Body of pancreas (tissue), 4 donors: Measurements from ENCODE around the gene BARX2. TPM values are rescaled to one million over a fixed set of nuclear protein-coding genes. Genes with fewer than 3 reads are reported as not detected.

Source experiments
- ATAC-seq: fragments of 150-250 bp; one replicate; pipeline ENCODE4 v1.9.1; 2016
- DNase-seq, 4 donors: peaks; one replicate each; pipeline ENCODE4 v3.0.0-alpha.2; 2019
- H3K27ac ChIP-seq, 4 donors: fragments of 200-600 bp; sonication (generic); 1 replicate in 3 of 4; 2 replicates in 1 of 4; pipeline versions ENCODE4 v1.5.1 to v1.6.1; 2016 to 2019; ENCODE audit warnings: mild to moderate bottlenecking in 1 of 4, mixed read lengths in 1 of 4, moderate library complexity in 1 of 4
- H3K27me3 ChIP-seq, 2 donors: fragments of 200-600 bp; sonication (generic); one replicate each; pipeline ENCODE4 v1.6.0; 2016; ENCODE audit warnings: mild to moderate bottlenecking in 1 of 2
- H3K36me3 ChIP-seq, 2 donors: fragments of 200-600 bp; sonication (generic); replicated peaks in 1 of 2; 2 replicates each; pipeline ENCODE4 v1.5.1; 2016; ENCODE audit warnings: low read depth in 2 of 2; ENCODE audit not compliant: insufficient read depth in 1 of 2
- H3K4me1 ChIP-seq: fragments of 200-600 bp; sonication (generic); one replicate; pipeline ENCODE4 v1.6.0; 2016
- H3K4me3 ChIP-seq, 2 donors: fragments of 200-600 bp; sonication (generic); 1 replicate in 1 of 2; 2 replicates in 1 of 2; pipeline ENCODE4 v1.5.1; 2016 to 2019
- H3K9me3 ChIP-seq, 3 donors: fragments of 200-600 bp; sonication (generic); 1 replicate in 2 of 3; 2 replicates in 1 of 3; pipeline ENCODE4 v1.5.1; 2016
- POLR2A ChIP-seq, 3 donors: fragments of 450-650 bp; IDR thresholded peaks; one replicate each; pipeline ENCODE4 v1.6.1; 2016; ENCODE audit warnings: antibody characterized with exemption in 3 of 3, mild to moderate bottlenecking in 2 of 3
- WGBS, 2 donors: methylation state at CpG; one replicate each; pipeline ENCODE4 v1.1.5; 2017; 5-methylcytosine and 5-hydroxymethylcytosine counted together
- intact Hi-C: fragments of 100-400 bp; cut with DNase I; formaldehyde crosslinking; loops from one replicate; pipeline ENCODE4 v1.15.1; 2023
- total RNA-seq, 2 donors: library from RNA; depleted of rRNA; stranded (reverse); fragments of >200 nt; gene quantifications; one replicate each; pipeline ENCODE4 v1.1.0, GENCODE V29; 2016
- TF ChIP-seq, protein P1 (sequence below), 7 experiments: fragments of 450-650 bp in 4 of 7; fragments of 200-600 bp in 3 of 7; sonication (generic) in 3 of 7; IDR thresholded peaks; one replicate each; pipeline ENCODE4 v1.5.1; 2016 to 2019; ENCODE audit warnings: antibody characterized with exemption in 7 of 7

Gene BARX2
- total RNA-seq, 2 donors from 2014 or later: 1.8 to 6.6 TPM

DNA sequence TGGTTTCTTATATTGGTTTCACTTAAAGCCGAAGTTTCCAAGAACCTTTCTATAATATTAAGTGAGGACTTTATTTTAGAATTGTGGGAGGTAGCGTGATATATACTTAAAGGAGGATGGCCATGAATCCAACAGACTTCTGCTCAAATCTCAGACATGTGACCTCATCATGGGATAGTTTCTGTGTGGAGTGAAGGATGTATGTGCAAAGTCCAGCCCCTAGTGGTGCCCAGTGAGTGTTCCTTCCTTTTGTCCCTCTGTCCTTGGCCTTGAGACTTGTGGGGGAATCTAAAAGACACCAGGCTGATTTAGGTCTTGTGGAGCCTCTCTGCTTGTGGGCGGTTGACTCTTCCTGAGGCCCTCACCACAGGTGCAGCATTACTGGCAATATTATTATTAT lies 43.7 kb downstream of the BARX2 start:
- Histone ChIP-seq H3K4me3 (no peak overlapping the region), H3K27me3 (no peaks in the 10 kb centered on the region), H3K4me1 (peaks cover 6% of the 10 kb centered on the region), H3K27ac (peak overlapping the region in 2 of 4 donors; percentile 13 to 58), H3K9me3 (no peaks in the 10 kb centered on the region), H3K36me3 (no peaks in the 10 kb centered on the region)
- ATAC-seq (no peak), DNase-seq (no peak)
- WGBS, 2 donors: 90 to 94% methylated on average over 3 of the region's 3 CpGs
- intact Hi-C loops: no loop called here
- TF ChIP-seq, protein P1, sequence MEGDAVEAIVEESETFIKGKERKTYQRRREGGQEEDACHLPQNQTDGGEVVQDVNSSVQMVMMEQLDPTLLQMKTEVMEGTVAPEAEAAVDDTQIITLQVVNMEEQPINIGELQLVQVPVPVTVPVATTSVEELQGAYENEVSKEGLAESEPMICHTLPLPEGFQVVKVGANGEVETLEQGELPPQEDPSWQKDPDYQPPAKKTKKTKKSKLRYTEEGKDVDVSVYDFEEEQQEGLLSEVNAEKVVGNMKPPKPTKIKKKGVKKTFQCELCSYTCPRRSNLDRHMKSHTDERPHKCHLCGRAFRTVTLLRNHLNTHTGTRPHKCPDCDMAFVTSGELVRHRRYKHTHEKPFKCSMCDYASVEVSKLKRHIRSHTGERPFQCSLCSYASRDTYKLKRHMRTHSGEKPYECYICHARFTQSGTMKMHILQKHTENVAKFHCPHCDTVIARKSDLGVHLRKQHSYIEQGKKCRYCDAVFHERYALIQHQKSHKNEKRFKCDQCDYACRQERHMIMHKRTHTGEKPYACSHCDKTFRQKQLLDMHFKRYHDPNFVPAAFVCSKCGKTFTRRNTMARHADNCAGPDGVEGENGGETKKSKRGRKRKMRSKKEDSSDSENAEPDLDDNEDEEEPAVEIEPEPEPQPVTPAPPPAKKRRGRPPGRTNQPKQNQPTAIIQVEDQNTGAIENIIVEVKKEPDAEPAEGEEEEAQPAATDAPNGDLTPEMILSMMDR (IDR thresholded peaks at IDR 0.05): no peak
- no peak for TF ChIP-seq POLR2A (IDR thresholded peaks at IDR 0.05)

DNA sequence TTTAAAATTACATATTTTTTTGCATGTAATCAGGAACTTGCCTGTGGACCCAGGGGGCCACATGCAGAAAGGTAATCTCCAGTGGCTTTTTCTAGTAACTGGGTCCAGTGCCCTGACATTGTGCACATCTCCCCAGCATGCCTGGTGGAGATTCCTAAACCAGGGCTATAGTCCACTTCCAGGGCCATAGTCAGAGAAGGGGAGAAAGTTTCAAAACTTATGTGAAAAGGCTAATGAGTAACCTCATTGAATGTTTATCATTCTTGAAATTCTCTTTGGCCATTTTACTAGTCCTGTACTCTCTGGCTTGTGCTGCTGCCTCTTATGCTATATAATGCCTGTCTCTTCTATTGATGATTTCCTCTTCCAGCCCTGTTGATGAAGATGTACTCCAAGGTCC lies 47.8 kb downstream of the BARX2 start:
- H3K36me3 ChIP-seq: no peaks in the 10 kb centered on the region
- H3K9me3 ChIP-seq: no peaks in the 10 kb centered on the region
- no peak for TF ChIP-seq POLR2A (IDR thresholded peaks at IDR 0.05)
- H3K27ac ChIP-seq: no peak overlapping the region
- no peaks in the 10 kb centered on the region for H3K27me3 ChIP-seq
- DNase-seq: no peak
- H3K4me3 ChIP-seq: no peak overlapping the region
- no peak for ATAC-seq
- H3K4me1 ChIP-seq: peaks cover 6% of the 10 kb centered on the region
- intact Hi-C loops: no loop called here

DNA sequence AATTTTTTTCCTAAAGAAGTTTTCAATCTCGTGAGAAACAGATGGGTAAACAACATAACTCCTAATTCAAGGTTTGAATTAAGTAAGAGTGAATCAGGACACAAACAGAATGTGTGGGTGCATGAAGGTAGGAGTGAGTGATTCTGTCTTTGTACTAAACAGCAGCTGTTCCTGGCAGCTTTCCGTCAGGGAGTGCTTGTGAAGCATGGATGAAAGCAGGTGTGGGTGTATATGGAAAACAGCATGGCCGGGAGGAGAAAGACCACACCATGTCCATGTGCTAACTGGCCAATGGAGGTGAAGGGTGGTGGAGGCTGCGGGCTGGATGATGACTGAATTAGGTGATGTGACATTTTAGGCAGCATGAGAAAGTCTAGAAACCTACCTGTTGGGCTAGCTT lies 49.6 kb downstream of the BARX2 start:
- 66 to 72% methylated on average over 4 of the region's 4 CpGs for WGBS, 2 donors
- intact Hi-C loops: no loop called here
- Histone ChIP-seq H3K4me1 (no peaks in the 10 kb centered on the region), H3K36me3 (no peaks in the 10 kb centered on the region), H3K9me3 (no peaks in the 10 kb centered on the region), H3K27ac (peak overlapping the region in 1 of 4 donors; percentile 30), H3K27me3 (no peaks in the 10 kb centered on the region), H3K4me3 (no peak overlapping the region)
- ATAC-seq (no peak), DNase-seq (no peak)
- TF ChIP-seq, protein P1 (IDR thresholded peaks at IDR 0.05): no peak
- no peak for TF ChIP-seq POLR2A (IDR thresholded peaks at IDR 0.05)

GRCh38 chr11:129426038-129426437 lies 50.4 kb downstream of the BARX2 start:
- TF ChIP-seq POLR2A (IDR thresholded peaks at IDR 0.05): no peak
- TF ChIP-seq, protein P1 (IDR thresholded peaks at IDR 0.05): no peak
- 93 to 94% methylated on average over 3 of the region's 3 CpGs for WGBS, 2 donors
- intact Hi-C loops: no loop called here
- ATAC-seq: no peak
- no peaks in the 10 kb centered on the region for H3K4me1 ChIP-seq
- H3K9me3 ChIP-seq: no peaks in the 10 kb centered on the region
- no peak for DNase-seq
- no peaks in the 10 kb centered on the region for H3K36me3 ChIP-seq
- H3K4me3 ChIP-seq: no peak overlapping the region
- no peaks in the 10 kb centered on the region for H3K27me3 ChIP-seq
- H3K27ac ChIP-seq: no peak overlapping the region

- H3K27ac ChIP-seq: no peak overlapping the region
- no peaks in the 10 kb centered on the region for H3K4me1 ChIP-seq
- peaks cover 0 to 5% (median 0%) of the 10 kb centered on the region in 3 donors for H3K9me3 ChIP-seq
- H3K4me3 ChIP-seq: no peak overlapping the region
- H3K27me3 ChIP-seq: no peaks in the 10 kb centered on the region
- DNase-seq (no peak), ATAC-seq (no peak)
- 65 to 67% methylated on average over 3 of the region's 3 CpGs for WGBS, 2 donors
- H3K36me3 ChIP-seq: no peaks in the 10 kb centered on the region
- TF ChIP-seq, protein P1 (IDR thresholded peaks at IDR 0.05): no peak
- TF ChIP-seq POLR2A (IDR thresholded peaks at IDR 0.05): no peak
- intact Hi-C loops: no loop called here
Measured at GRCh38 chr11:129426776-129427175, 51.1 kb downstream of the BARX2 start.
